ENCODE results near the gene TMEM245.

GRCh38 chr9:109109967-109110328, 9.8 kb downstream of the TMEM245 start:
- TF ChIP-seq CTCF (conservative IDR thresholded peaks at IDR 0.05; ENCODE audit: low read length): no peak
- no peak for TF ChIP-seq EZH2phosphoT487 (IDR thresholded peaks at IDR 0.05; ENCODE audit: borderline replicate concordance, low read depth, low read length)

Measured in OCI-LY7 (cell line).